ENCODE measurements around the gene ERGIC1.

The ERGIC1 gene

GRCh38 chr5:172816925-172817562 is 17.0 kb upstream of the ERGIC1 start:
- no peak overlapping the region for H3K4me3 Mint-ChIP-seq
- H3K9me3 Mint-ChIP-seq = no peaks in the 10 kb centered on the region
- no peaks in the 10 kb centered on the region for H3K27me3 Mint-ChIP-seq
- no peak overlapping the region for H3K27ac Mint-ChIP-seq
- H3K36me3 Mint-ChIP-seq = no peaks in the 10 kb centered on the region
- peaks cover 4% of the 10 kb centered on the region for H3K4me1 Mint-ChIP-seq

DNA sequence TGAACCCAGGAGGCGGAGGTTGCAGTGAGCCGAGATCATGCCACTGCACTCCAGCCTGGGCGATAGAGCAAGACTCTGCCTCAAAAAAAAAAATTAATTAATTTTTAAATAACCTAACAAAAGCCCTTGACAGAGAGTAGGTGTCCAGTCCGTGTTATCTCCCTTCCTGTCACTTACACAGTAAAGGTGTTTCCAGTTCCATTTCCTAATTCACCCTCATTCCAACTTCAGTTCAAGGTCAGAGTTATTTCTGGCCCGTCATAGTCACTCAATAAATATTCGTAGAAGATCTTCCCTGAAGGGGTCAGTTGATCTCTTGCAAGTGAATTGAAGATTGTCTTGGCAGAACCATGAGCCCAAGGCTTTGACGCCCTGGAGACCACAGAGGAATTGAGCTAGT is 16.4 kb upstream of the ERGIC1 start:
- H3K9me3 Mint-ChIP-seq = no peaks in the 10 kb centered on the region
- H3K4me3 Mint-ChIP-seq = no peak overlapping the region
- no peaks in the 10 kb centered on the region for H3K27me3 Mint-ChIP-seq
- no peaks in the 10 kb centered on the region for H3K36me3 Mint-ChIP-seq
- peaks cover 4% of the 10 kb centered on the region for H3K4me1 Mint-ChIP-seq
- no peak overlapping the region for H3K27ac Mint-ChIP-seq

- H3K4me1 Mint-ChIP-seq = peaks cover 4% of the 10 kb centered on the region
- H3K4me3 Mint-ChIP-seq = no peak overlapping the region
- no peak overlapping the region for H3K27ac Mint-ChIP-seq
- H3K9me3 Mint-ChIP-seq = no peaks in the 10 kb centered on the region
- H3K36me3 Mint-ChIP-seq = no peaks in the 10 kb centered on the region
- no peaks in the 10 kb centered on the region for H3K27me3 Mint-ChIP-seq
These were observed 16.0 kb upstream of the ERGIC1 start for GRCh38 chr5:172818081-172818480.

GRCh38 chr5:172819569-172819968 is 14.5 kb upstream of the ERGIC1 start:
- no peaks in the 10 kb centered on the region for H3K36me3 Mint-ChIP-seq
- H3K27ac Mint-ChIP-seq = no peak overlapping the region
- H3K27me3 Mint-ChIP-seq = no peaks in the 10 kb centered on the region
- no peak overlapping the region for H3K4me3 Mint-ChIP-seq
- no peaks in the 10 kb centered on the region for H3K9me3 Mint-ChIP-seq
- H3K4me1 Mint-ChIP-seq = peaks cover 4% of the 10 kb centered on the region

GRCh38 chr5:172820046-172820767 is 13.8 kb upstream of the ERGIC1 start:
- Mint-ChIP-seq H3K4me3 (no peak overlapping the region), H3K4me1 (peaks cover 4% of the 10 kb centered on the region), H3K36me3 (peaks cover 2% of the 10 kb centered on the region), H3K27me3 (no peaks in the 10 kb centered on the region), H3K27ac (no peak overlapping the region), H3K9me3 (no peaks in the 10 kb centered on the region)

- H3K36me3 Mint-ChIP-seq = peaks cover 8% of the 10 kb centered on the region
- no peak overlapping the region for H3K4me3 Mint-ChIP-seq
- H3K27ac Mint-ChIP-seq = no peak overlapping the region
- no peaks in the 10 kb centered on the region for H3K27me3 Mint-ChIP-seq
- H3K9me3 Mint-ChIP-seq = peaks cover 7% of the 10 kb centered on the region
- H3K4me1 Mint-ChIP-seq = peaks cover 4% of the 10 kb centered on the region
These were observed 12.6 kb upstream of the ERGIC1 start for GRCh38 chr5:172821340-172821985.

DNA sequence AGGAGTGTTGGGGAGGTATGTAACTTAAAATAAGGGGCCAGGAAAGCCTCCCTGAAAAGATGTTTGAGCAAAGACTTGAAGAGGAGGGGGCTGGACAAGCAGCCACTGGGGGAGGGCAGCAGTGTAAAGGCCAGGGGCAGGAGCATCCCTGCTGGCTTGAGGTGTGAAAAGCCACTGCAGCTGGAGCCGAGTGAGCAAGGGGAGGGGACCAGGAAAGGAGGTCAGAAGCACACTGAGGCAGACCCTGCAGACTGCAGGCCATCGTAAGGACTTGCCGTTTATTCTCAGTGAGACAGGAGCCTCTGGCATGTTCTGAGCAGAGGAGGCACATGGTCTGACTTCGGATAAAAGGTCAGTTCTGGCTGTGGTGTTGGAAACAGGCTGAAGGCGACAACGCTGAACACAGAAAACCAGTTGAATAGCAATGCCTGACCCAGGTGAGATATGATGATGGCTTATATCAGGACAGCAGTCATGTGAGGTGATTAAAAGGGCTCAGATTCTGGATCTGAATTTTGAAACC is 10.2 kb upstream of the ERGIC1 start:
- H3K9me3 Mint-ChIP-seq = peaks cover 10% of the 10 kb centered on the region
- no peak overlapping the region for H3K27ac Mint-ChIP-seq
- H3K4me3 Mint-ChIP-seq = no peak overlapping the region
- no peaks in the 10 kb centered on the region for H3K4me1 Mint-ChIP-seq
- no peaks in the 10 kb centered on the region for H3K27me3 Mint-ChIP-seq
- peaks cover 10% of the 10 kb centered on the region for H3K36me3 Mint-ChIP-seq

GRCh38 chr5:172825610-172826204 is 8.3 kb upstream of the ERGIC1 start:
- Mint-ChIP-seq H3K4me1 (no peaks in the 10 kb centered on the region), H3K4me3 (no peak overlapping the region), H3K36me3 (peaks cover 10% of the 10 kb centered on the region), H3K27me3 (no peaks in the 10 kb centered on the region), H3K27ac (peak overlapping the region; percentile 26), H3K9me3 (peaks cover 10% of the 10 kb centered on the region)

- no peaks in the 10 kb centered on the region for H3K27me3 Mint-ChIP-seq
- no peak overlapping the region for H3K4me3 Mint-ChIP-seq
- H3K9me3 Mint-ChIP-seq = peaks cover 10% of the 10 kb centered on the region
- H3K4me1 Mint-ChIP-seq = no peaks in the 10 kb centered on the region
- H3K27ac Mint-ChIP-seq = no peak overlapping the region
- H3K36me3 Mint-ChIP-seq = peaks cover 10% of the 10 kb centered on the region
These were observed 6.2 kb upstream of the ERGIC1 start for GRCh38 chr5:172827841-172828240.

GRCh38 chr5:172828911-172829431 is 5.1 kb upstream of the ERGIC1 start:
- H3K27ac Mint-ChIP-seq = no peak overlapping the region
- H3K36me3 Mint-ChIP-seq = peaks cover 10% of the 10 kb centered on the region
- H3K4me3 Mint-ChIP-seq = no peak overlapping the region

GRCh38 chr5:172830275-172830799 is 3.7 kb upstream of the ERGIC1 start:
- H3K27ac Mint-ChIP-seq = no peak overlapping the region
- no peak overlapping the region for H3K4me3 Mint-ChIP-seq
- H3K4me1 Mint-ChIP-seq = peaks cover 5% of the 10 kb centered on the region
- H3K27me3 Mint-ChIP-seq = no peaks in the 10 kb centered on the region
- H3K36me3 Mint-ChIP-seq = peaks cover 7% of the 10 kb centered on the region
- H3K9me3 Mint-ChIP-seq = peaks cover 9% of the 10 kb centered on the region

More at GRCh38 chr5:172828911-172829431, 5.1 kb upstream of the ERGIC1 start:
- H3K27me3 Mint-ChIP-seq = no peaks in the 10 kb centered on the region
- H3K4me1 Mint-ChIP-seq = no peaks in the 10 kb centered on the region
- H3K9me3 Mint-ChIP-seq = peaks cover 10% of the 10 kb centered on the region

GRCh38 chr5:172830876-172831662 is 3.0 kb upstream of the ERGIC1 start:
- Mint-ChIP-seq H3K27me3 (no peaks in the 10 kb centered on the region), H3K4me3 (no peak overlapping the region), H3K4me1 (peaks cover 11% of the 10 kb centered on the region), H3K27ac (no peak overlapping the region), H3K36me3 (peaks cover 2% of the 10 kb centered on the region), H3K9me3 (peaks cover 4% of the 10 kb centered on the region)

- Mint-ChIP-seq H3K36me3 (no peaks in the 10 kb centered on the region), H3K4me1 (peaks cover 27% of the 10 kb centered on the region), H3K27me3 (no peaks in the 10 kb centered on the region), H3K27ac (no peak overlapping the region), H3K9me3 (no peaks in the 10 kb centered on the region), H3K4me3 (peak overlapping the region; percentile 86)
These were observed 1.4 kb upstream of the ERGIC1 start for GRCh38 chr5:172832383-172833315.

DNA sequence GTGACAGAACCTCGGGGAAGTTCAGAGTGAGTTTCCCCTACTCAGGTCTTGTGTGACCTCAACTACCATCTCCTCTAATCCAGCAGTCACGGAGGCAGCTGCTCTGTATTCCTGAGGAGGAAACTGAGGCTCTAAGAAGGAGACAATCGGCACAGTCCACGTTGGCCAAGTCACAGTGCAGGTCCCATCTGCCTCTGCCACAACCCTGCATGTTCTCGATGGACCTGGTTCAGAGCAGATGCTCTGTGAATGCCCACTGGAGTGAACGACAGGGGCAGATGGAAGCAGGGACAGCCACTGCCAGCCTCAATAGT is 722 bp upstream of the ERGIC1 start:
- H3K27ac Mint-ChIP-seq = peak overlapping the region; percentile 17
- H3K27me3 Mint-ChIP-seq = no peaks in the 10 kb centered on the region
- H3K9me3 Mint-ChIP-seq = no peaks in the 10 kb centered on the region
- H3K36me3 Mint-ChIP-seq = no peaks in the 10 kb centered on the region
- H3K4me1 Mint-ChIP-seq = peaks cover 34% of the 10 kb centered on the region
- H3K4me3 Mint-ChIP-seq = peak overlapping the region; percentile 86

Data from activated naive CD4-positive, alpha-beta T cell treated with anti-CD3 and anti-CD28 coated beads, Interleukin-2, amount 50 U/mL, for 24 hours (primary cell).